Transverse colon (tissue), 4 donors: ENCODE results near the gene FARSB.

Experiments
- EP300 ChIP-seq: sonication (generic); formaldehyde crosslinking; IDR thresholded peaks from one replicate; pipeline ENCODE4 v1.6.1; 2017; ENCODE audit warnings: antibody characterized with exemption, low read depth
- POLR2A ChIP-seq: fragments of 450-650 bp; IDR thresholded peaks from one replicate; pipeline ENCODE4 v1.6.1; 2016; ENCODE audit warnings: antibody characterized with exemption, mild to moderate bottlenecking, moderate library complexity
- POLR2AphosphoS5 ChIP-seq, 3 donors: sonication (generic); formaldehyde crosslinking; IDR thresholded peaks; one replicate each; pipeline ENCODE4 v1.6.1; 2016; ENCODE audit warnings: antibody characterized with exemption in 3 of 3
- TF ChIP-seq, protein P1 (sequence below), 5 experiments: fragments of 200-600 bp in 3 of 5; fragments of 450-650 bp in 2 of 5; sonication (generic) in 3 of 5; IDR thresholded peaks; 1 replicate in 2 of 5; 2 replicates in 3 of 5; pipeline ENCODE4 v1.5.1; 2016 to 2017; ENCODE audit warnings: antibody characterized with exemption in 5 of 5, inconsistent platforms in 3 of 5, mild to moderate bottlenecking in 2 of 5, moderate library complexity in 1 of 5

- TF ChIP-seq POLR2A (no peak), POLR2AphosphoS5 (IDR thresholded peaks at IDR 0.05) (no peak), EP300 (no peak)
- TF ChIP-seq, protein P1, sequence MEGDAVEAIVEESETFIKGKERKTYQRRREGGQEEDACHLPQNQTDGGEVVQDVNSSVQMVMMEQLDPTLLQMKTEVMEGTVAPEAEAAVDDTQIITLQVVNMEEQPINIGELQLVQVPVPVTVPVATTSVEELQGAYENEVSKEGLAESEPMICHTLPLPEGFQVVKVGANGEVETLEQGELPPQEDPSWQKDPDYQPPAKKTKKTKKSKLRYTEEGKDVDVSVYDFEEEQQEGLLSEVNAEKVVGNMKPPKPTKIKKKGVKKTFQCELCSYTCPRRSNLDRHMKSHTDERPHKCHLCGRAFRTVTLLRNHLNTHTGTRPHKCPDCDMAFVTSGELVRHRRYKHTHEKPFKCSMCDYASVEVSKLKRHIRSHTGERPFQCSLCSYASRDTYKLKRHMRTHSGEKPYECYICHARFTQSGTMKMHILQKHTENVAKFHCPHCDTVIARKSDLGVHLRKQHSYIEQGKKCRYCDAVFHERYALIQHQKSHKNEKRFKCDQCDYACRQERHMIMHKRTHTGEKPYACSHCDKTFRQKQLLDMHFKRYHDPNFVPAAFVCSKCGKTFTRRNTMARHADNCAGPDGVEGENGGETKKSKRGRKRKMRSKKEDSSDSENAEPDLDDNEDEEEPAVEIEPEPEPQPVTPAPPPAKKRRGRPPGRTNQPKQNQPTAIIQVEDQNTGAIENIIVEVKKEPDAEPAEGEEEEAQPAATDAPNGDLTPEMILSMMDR (IDR thresholded peaks at IDR 0.05), result no peak
Measured at GRCh38 chr2:222606306-222606705, 49.6 kb downstream of the FARSB start.
